Raji (cell line): Measurements from ENCODE around the gene PM20D1.

Experiments
- POLR2A ChIP-seq: IDR thresholded peaks from 2 replicates; pipeline ENCODE4 v1.6.1; 2011; ENCODE audit warnings: low read depth, low read length, control low read depth; ENCODE audit not compliant: insufficient read depth

Gene PM20D1

GRCh38 chr1:205849619-205850355 is at the start of gene PM20D1:
Gene PM20D1, minus strand, starts transcription at chr1:205850132. Its CDS starts 60 bp downstream, at chr1:205850072.
- TF ChIP-seq POLR2A = peak; percentile 69

GRCh38 chr1:205896351-205896750 is 46.4 kb upstream of the PM20D1 start:
- TF ChIP-seq POLR2A = no peak

GRCh38 chr1:205883792-205884191 is 33.9 kb upstream of the PM20D1 start:
- no peak for TF ChIP-seq POLR2A

- no peak for TF ChIP-seq POLR2A
These were observed 31.0 kb upstream of the PM20D1 start for GRCh38 chr1:205880923-205881322.

GRCh38 chr1:205879974-205880373 is 30.0 kb upstream of the PM20D1 start:
- TF ChIP-seq POLR2A = no peak

GRCh38 chr1:205878026-205878425 is 28.1 kb upstream of the PM20D1 start:
- no peak for TF ChIP-seq POLR2A

GRCh38 chr1:205870236-205870635 is 20.3 kb upstream of the PM20D1 start:
- no peak for TF ChIP-seq POLR2A

- TF ChIP-seq POLR2A = no peak
These were observed 11.6 kb upstream of the PM20D1 start for GRCh38 chr1:205861540-205861939.

- TF ChIP-seq POLR2A = no peak
These were observed 8.4 kb upstream of the PM20D1 start for GRCh38 chr1:205858141-205858961.

- TF ChIP-seq POLR2A = no peak
These were observed 6.5 kb upstream of the PM20D1 start for GRCh38 chr1:205856433-205856832.

- TF ChIP-seq POLR2A = no peak
These were observed 3.0 kb upstream of the PM20D1 start for GRCh38 chr1:205852969-205853368.

- no peak for TF ChIP-seq POLR2A
These were observed 2.1 kb upstream of the PM20D1 start for GRCh38 chr1:205851993-205852392.

- no peak for TF ChIP-seq POLR2A
These were observed 6.7 kb downstream of the PM20D1 start for GRCh38 chr1:205843036-205843859.

- no peak for TF ChIP-seq POLR2A
These were observed 7.7 kb downstream of the PM20D1 start for GRCh38 chr1:205842229-205842628.
